ENCODE measurements around the gene RABGAP1L.

GRCh38 chr1:174982971-174983689, 823.8 kb downstream of the RABGAP1L start:
- TF ChIP-seq CTCF (IDR thresholded peaks at IDR 0.05 in 8 of 11, conservative IDR thresholded peaks at IDR 0.05 in 3 of 11) (peak in 10 of 11 experiments; percentile 37 to 81 (median 72)), POLR2A (IDR thresholded peaks at IDR 0.05) (no peak)

Measured in spleen (tissue), 7 donors.